Measurements from ENCODE around the gene UQCRHL. TPM values are rescaled to one million over a fixed set of nuclear protein-coding genes. Genes with fewer than 3 reads are reported as not detected.
"Not testable (repeated sequence)": the region's sequence is repeated elsewhere in the genome, so short reads cannot be mapped to it uniquely, and the experiment has no call there.

UQCRHL gene
- total and polyA plus RNA-seq, 11 donors = 2.0 to 9.8 (median 4.2) TPM

GRCh38 chr1:15847100-15847892 lies 39.8 kb upstream of the UQCRHL start, which contains the start of gene SPEN:
Gene SPEN, plus strand, starts transcription at chr1:15847707. Its CDS starts 361 bp downstream, at chr1:15848068.
- Histone ChIP-seq H3K36me3 (no peaks in the 10 kb centered on the region), H3K27ac (peak within 1 kb of the TSS; percentile 86 to 99 (median 95)), H3K9me3 (no peaks in the 10 kb centered on the region), H3K27me3 (no peaks in the 10 kb centered on the region), H3K4me1 (peaks cover 11 to 57% (median 41%) of the 10 kb centered on the region in 12 donors), H3K4me3 (peak within 1 kb of the TSS; percentile 49 to 97 (median 82))
- ATAC-seq (peak; percentile 68 to 96 (median 90)), DNase-seq (peak; percentile 98 to 100 (median 99))
- intact Hi-C loops (cut with DNase I) = loop anchor here in 7 of 10 donors (1.0 to 5.0 kb wide), 3 partner anchors 11 to 40 kb away; no protein-coding TSS in a partner anchor
- WGBS, 4 donors = 0% methylated on average over 24 to 86 of the region's 86 CpGs
- TF ChIP-seq CTCF (IDR thresholded peaks at IDR 0.05) = peak in 2 of 12 donors; percentile 12 to 17
- peak; percentile 20 to 88 for TF ChIP-seq POLR2A (IDR thresholded peaks at IDR 0.05)

GRCh38 chr1:15846056-15846455 lies 38.6 kb upstream of the UQCRHL start:
- H3K27ac ChIP-seq = peak overlapping the region in 3 of 12 donors; percentile 95 to 98 (median 97)
- H3K27me3 ChIP-seq, H3K9me3 ChIP-seq, DNase-seq, ATAC-seq, H3K36me3 ChIP-seq: not testable (repeated sequence)
- intact Hi-C loops (cut with DNase I) = loop anchor here in 4 of 10 donors (1.0 to 5.0 kb wide), 2 partner anchors 9 to 41 kb away; no protein-coding TSS in a partner anchor
- H3K4me1 ChIP-seq = peaks cover 4 to 45% (median 29%) of the 10 kb centered on the region in 12 donors
- 95 to 99% (median 97%) methylated on average over 11 of the region's 11 CpGs for WGBS, 4 donors
- H3K4me3 ChIP-seq = peak overlapping the region in 1 of 12 donors; percentile 94

- ATAC-seq (no peak), DNase-seq (no peak)
- no peaks in the 10 kb centered on the region for H3K27me3 ChIP-seq
- TF ChIP-seq POLR2A (IDR thresholded peaks at IDR 0.05) = no peak
- no peak for TF ChIP-seq CTCF (IDR thresholded peaks at IDR 0.05)
- no peaks in the 10 kb centered on the region for H3K36me3 ChIP-seq
- no peaks in the 10 kb centered on the region for H3K9me3 ChIP-seq
- H3K4me3 ChIP-seq = no peak overlapping the region
- peak overlapping the region in 9 of 12 donors; percentile 4 to 62 (median 36) for H3K27ac ChIP-seq
- 42 to 53% (median 49%) methylated on average over 3 of the region's 3 CpGs for WGBS, 4 donors
- intact Hi-C loops (cut with DNase I) = loop anchor here in 1 of 10 donors (5.0 kb wide), 1 partner anchor 43 kb away; no protein-coding TSS in a partner anchor
- H3K4me1 ChIP-seq = peaks cover 0 to 31% (median 17%) of the 10 kb centered on the region in 12 donors
Measured at GRCh38 chr1:15843826-15844572, 36.5 kb upstream of the UQCRHL start.

GRCh38 chr1:15838721-15839120 lies 31.3 kb upstream of the UQCRHL start:
- H3K36me3 ChIP-seq = no peaks in the 10 kb centered on the region
- DNase-seq (no peak), ATAC-seq (no peak)
- H3K4me3 ChIP-seq = no peak overlapping the region
- no peak overlapping the region for H3K27ac ChIP-seq
- intact Hi-C loops (cut with DNase I) = loop anchor here in 2 of 10 donors (10.0 kb wide), 2 partner anchors 46 to 136 kb away; partner anchors contain the start of gene ZBTB17 (in 1 of the 2)
- peaks cover 0 to 25% (median 7%) of the 10 kb centered on the region in 12 donors for H3K4me1 ChIP-seq
- no peaks in the 10 kb centered on the region for H3K9me3 ChIP-seq
- 92 to 99% (median 95%) methylated on average over 4 of the region's 4 CpGs for WGBS, 4 donors
- TF ChIP-seq POLR2A (IDR thresholded peaks at IDR 0.05) = no peak
- no peak for TF ChIP-seq CTCF (IDR thresholded peaks at IDR 0.05)
- no peaks in the 10 kb centered on the region for H3K27me3 ChIP-seq

Measured in heart left ventricle (tissue), 16 donors.